Measurements from ENCODE around the gene SLC6A17.

SLC6A17 gene

GRCh38 chr1:110114173-110114572 lies 36.1 kb upstream of the SLC6A17 start:
- peaks cover 0 to 2% of the 10 kb centered on the region in 2 experiments for H3K4me1 ChIP-seq (ENCODE audit: control insufficient read depth in 1 of 2, insufficient read depth in 2 of 2, low read length in 2 of 2)
- H3K79me1 ChIP-seq (ENCODE audit: low read length), result no peaks in the 10 kb centered on the region
- DNase-seq, result no peak
- no peaks in the 10 kb centered on the region for H3K27me3 ChIP-seq (ENCODE audit: insufficient read depth, low read length)
- WGBS (ENCODE audit: extremely low coverage, insufficient coverage, insufficient read length), result no CpG with 5 or more reads among the region's 5 CpGs
- H3K4ac ChIP-seq (ENCODE audit: low read depth, low read length), result no peak overlapping the region
- no peak overlapping the region for H2BK12ac ChIP-seq (ENCODE audit: low read length)
- H2AFZ ChIP-seq (ENCODE audit: insufficient read depth, low read length, poor library complexity), result no peak overlapping the region
- no peak overlapping the region for H3K9ac ChIP-seq (ENCODE audit: low read length)
- H2AK5ac ChIP-seq (ENCODE audit: low read length), result no peak overlapping the region
- no peaks in the 10 kb centered on the region for H3K36me3 ChIP-seq (ENCODE audit: control insufficient read depth in 1 of 2, insufficient read depth in 2 of 2, low read length in 2 of 2)
- no peak overlapping the region for H3K4me3 ChIP-seq (ENCODE audit: low read depth, low read length)
- H4K12ac ChIP-seq (ENCODE audit: low read depth, low read length), result no peak overlapping the region
- no peak overlapping the region for H3K14ac ChIP-seq (ENCODE audit: low read length)
- H4K91ac ChIP-seq (ENCODE audit: low read depth, low read length), result no peak overlapping the region
- no peak overlapping the region for H3K4me2 ChIP-seq (ENCODE audit: low read length)
- H3K23ac ChIP-seq (ENCODE audit: low read length), result no peak overlapping the region
- H2BK120ac ChIP-seq (ENCODE audit: insufficient read depth, low read length, poor library complexity), result no peak overlapping the region
- H4K8ac ChIP-seq (ENCODE audit: low read depth, low read length), result no peak overlapping the region
- no peaks in the 10 kb centered on the region for H3K9me3 ChIP-seq (ENCODE audit: insufficient read depth, low read depth, low read length)
- no peak overlapping the region for H3K27ac ChIP-seq (ENCODE audit: low read depth, low read length)
- no peak overlapping the region for H3K18ac ChIP-seq (ENCODE audit: low read length)
- no peak overlapping the region for H2BK5ac ChIP-seq (ENCODE audit: low read depth, low read length, poor library complexity)
- H3K79me2 ChIP-seq (ENCODE audit: control insufficient read depth, insufficient read depth, low read length, poor library complexity), result no peaks in the 10 kb centered on the region

GRCh38 chr1:110114784-110115183 lies 35.5 kb upstream of the SLC6A17 start:
- Histone ChIP-seq H4K91ac (ENCODE audit: low read depth, low read length) (no peak overlapping the region), H3K23ac (ENCODE audit: low read length) (no peak overlapping the region)

GRCh38 chr1:110118636-110119396 lies 31.5 kb upstream of the SLC6A17 start:
- no CpG with 5 or more reads among the region's 7 CpGs for WGBS (ENCODE audit: extremely low coverage, insufficient coverage, insufficient read length)
- no peak overlapping the region for H4K12ac ChIP-seq (ENCODE audit: low read depth, low read length)
- no peak overlapping the region for H3K18ac ChIP-seq (ENCODE audit: low read length)
- DNase-seq, result no peak
- H3K14ac ChIP-seq (ENCODE audit: low read length), result no peak overlapping the region
- no peak overlapping the region for H2BK5ac ChIP-seq (ENCODE audit: low read depth, low read length, poor library complexity)
- H3K79me1 ChIP-seq (ENCODE audit: low read length), result no peaks in the 10 kb centered on the region
- no peak overlapping the region for H3K4me2 ChIP-seq (ENCODE audit: low read length)
- no peak overlapping the region for H2BK12ac ChIP-seq (ENCODE audit: low read length)
- no peak overlapping the region for H4K91ac ChIP-seq (ENCODE audit: low read depth, low read length)
- no peak overlapping the region for H3K4me3 ChIP-seq (ENCODE audit: low read depth, low read length)
- no peaks in the 10 kb centered on the region for H3K36me3 ChIP-seq (ENCODE audit: control insufficient read depth in 1 of 2, insufficient read depth in 2 of 2, low read length in 2 of 2)
- H3K27me3 ChIP-seq (ENCODE audit: insufficient read depth, low read length), result no peaks in the 10 kb centered on the region
- H3K23ac ChIP-seq (ENCODE audit: low read length), result no peak overlapping the region
- H2BK120ac ChIP-seq (ENCODE audit: insufficient read depth, low read length, poor library complexity), result no peak overlapping the region
- H2AFZ ChIP-seq (ENCODE audit: insufficient read depth, low read length, poor library complexity), result no peak overlapping the region
- no peaks in the 10 kb centered on the region for H3K79me2 ChIP-seq (ENCODE audit: control insufficient read depth, insufficient read depth, low read length, poor library complexity)
- H3K9me3 ChIP-seq (ENCODE audit: insufficient read depth, low read depth, low read length), result peaks cover 5% of the 10 kb centered on the region
- peaks cover 0 to 2% of the 10 kb centered on the region in 2 experiments for H3K4me1 ChIP-seq (ENCODE audit: control insufficient read depth in 1 of 2, insufficient read depth in 2 of 2, low read length in 2 of 2)
- no peak overlapping the region for H3K9ac ChIP-seq (ENCODE audit: low read length)
- no peak overlapping the region for H2AK5ac ChIP-seq (ENCODE audit: low read length)
- H3K27ac ChIP-seq (ENCODE audit: low read depth, low read length), result no peak overlapping the region
- H4K8ac ChIP-seq (ENCODE audit: low read depth, low read length), result no peak overlapping the region
- H3K4ac ChIP-seq (ENCODE audit: low read depth, low read length), result no peak overlapping the region

More at GRCh38 chr1:110114784-110115183, 35.5 kb upstream of the SLC6A17 start:
- Histone ChIP-seq H2AFZ (ENCODE audit: insufficient read depth, low read length, poor library complexity) (no peak overlapping the region), H2AK5ac (ENCODE audit: low read length) (no peak overlapping the region), H3K27me3 (ENCODE audit: insufficient read depth, low read length) (no peaks in the 10 kb centered on the region), H3K9ac (ENCODE audit: low read length) (no peak overlapping the region), H2BK12ac (ENCODE audit: low read length) (no peak overlapping the region), H3K27ac (ENCODE audit: low read depth, low read length) (no peak overlapping the region), H3K9me3 (ENCODE audit: insufficient read depth, low read depth, low read length) (no peaks in the 10 kb centered on the region), H3K4me1 (ENCODE audit: control insufficient read depth in 1 of 2, insufficient read depth in 2 of 2, low read length in 2 of 2) (peaks cover 0 to 2% of the 10 kb centered on the region in 2 experiments), H3K14ac (ENCODE audit: low read length) (no peak overlapping the region), H2BK120ac (ENCODE audit: insufficient read depth, low read length, poor library complexity) (no peak overlapping the region), H4K8ac (ENCODE audit: low read depth, low read length) (no peak overlapping the region), H3K79me1 (ENCODE audit: low read length) (no peaks in the 10 kb centered on the region), H3K18ac (ENCODE audit: low read length) (no peak overlapping the region), H3K79me2 (ENCODE audit: control insufficient read depth, insufficient read depth, low read length, poor library complexity) (no peaks in the 10 kb centered on the region), H2BK5ac (ENCODE audit: low read depth, low read length, poor library complexity) (no peak overlapping the region), H3K4me3 (ENCODE audit: low read depth, low read length) (no peak overlapping the region), H3K4me2 (ENCODE audit: low read length) (no peak overlapping the region), H3K4ac (ENCODE audit: low read depth, low read length) (no peak overlapping the region), H4K12ac (ENCODE audit: low read depth, low read length) (no peak overlapping the region), H3K36me3 (ENCODE audit: control insufficient read depth in 1 of 2, insufficient read depth in 2 of 2, low read length in 2 of 2) (no peaks in the 10 kb centered on the region)
- no peak for DNase-seq
- WGBS (ENCODE audit: extremely low coverage, insufficient coverage, insufficient read length), result no CpG with 5 or more reads among the region's 5 CpGs

- no peaks in the 10 kb centered on the region for H3K27me3 ChIP-seq (ENCODE audit: insufficient read depth, low read length)
- no peak overlapping the region for H2BK5ac ChIP-seq (ENCODE audit: low read depth, low read length, poor library complexity)
- H4K91ac ChIP-seq (ENCODE audit: low read depth, low read length), result no peak overlapping the region
- no peak overlapping the region for H3K4me2 ChIP-seq (ENCODE audit: low read length)
- H3K79me1 ChIP-seq (ENCODE audit: low read length), result no peaks in the 10 kb centered on the region
- H3K23ac ChIP-seq (ENCODE audit: low read length), result no peak overlapping the region
- peaks cover 0 to 2% of the 10 kb centered on the region in 2 experiments for H3K4me1 ChIP-seq (ENCODE audit: control insufficient read depth in 1 of 2, insufficient read depth in 2 of 2, low read length in 2 of 2)
- no CpG with 5 or more reads among the region's 3 CpGs for WGBS (ENCODE audit: extremely low coverage, insufficient coverage, insufficient read length)
- no peaks in the 10 kb centered on the region for H3K79me2 ChIP-seq (ENCODE audit: control insufficient read depth, insufficient read depth, low read length, poor library complexity)
- no peak overlapping the region for H2BK120ac ChIP-seq (ENCODE audit: insufficient read depth, low read length, poor library complexity)
- H2BK12ac ChIP-seq (ENCODE audit: low read length), result no peak overlapping the region
- no peak overlapping the region for H2AFZ ChIP-seq (ENCODE audit: insufficient read depth, low read length, poor library complexity)
- H3K36me3 ChIP-seq (ENCODE audit: control insufficient read depth in 1 of 2, insufficient read depth in 2 of 2, low read length in 2 of 2), result no peaks in the 10 kb centered on the region
- no peak overlapping the region for H2AK5ac ChIP-seq (ENCODE audit: low read length)
- no peak overlapping the region for H3K4ac ChIP-seq (ENCODE audit: low read depth, low read length)
- DNase-seq, result no peak
- H3K9ac ChIP-seq (ENCODE audit: low read length), result no peak overlapping the region
- H3K14ac ChIP-seq (ENCODE audit: low read length), result no peak overlapping the region
- H3K9me3 ChIP-seq (ENCODE audit: insufficient read depth, low read depth, low read length), result peaks cover 5% of the 10 kb centered on the region
- no peak overlapping the region for H4K8ac ChIP-seq (ENCODE audit: low read depth, low read length)
- no peak overlapping the region for H3K4me3 ChIP-seq (ENCODE audit: low read depth, low read length)
- H3K18ac ChIP-seq (ENCODE audit: low read length), result no peak overlapping the region
- no peak overlapping the region for H4K12ac ChIP-seq (ENCODE audit: low read depth, low read length)
- no peak overlapping the region for H3K27ac ChIP-seq (ENCODE audit: low read depth, low read length)
These were observed 30.5 kb upstream of the SLC6A17 start for GRCh38 chr1:110119843-110120242.

All from trophoblast cell (in vitro differentiated cells and primary cell).